ENCODE data around the gene MBD6.

MBD6 gene

GRCh38 chr12:57522011-57522886 is at the start of gene MBD6:
TSS of gene MBD6 (plus strand) at chr12:57522824. CDS start at chr12:57524304, 1,480 bp downstream.
- peak within 1 kb of the TSS; percentile 98 for H3K27ac ChIP-seq
- DNase-seq (ENCODE audit: low spot score): peak; percentile 95
- no peak for TF ChIP-seq CTCF (conservative IDR thresholded peaks at IDR 0.05; ENCODE audit: low read depth)
- ChIA-PET POLR2A (ENCODE audit: low non-redundant PET) (no interaction called here), CTCF (no interaction called here)

GRCh38 chr12:57473392-57473791 is 49.2 kb upstream of the MBD6 start:
- no peak for TF ChIP-seq CTCF (conservative IDR thresholded peaks at IDR 0.05; ENCODE audit: low read depth)
- no peak for DNase-seq (ENCODE audit: low spot score)
- ChIA-PET CTCF (interaction anchor here (2.0 kb wide), 1 partner anchor 11 kb away, joined by 12 read pairs; no protein-coding TSS in a partner anchor), POLR2A (ENCODE audit: low non-redundant PET) (no interaction called here)
- H3K27ac ChIP-seq: no peak overlapping the region

- DNase-seq (ENCODE audit: low spot score): no peak
- no peak for TF ChIP-seq CTCF (conservative IDR thresholded peaks at IDR 0.05; ENCODE audit: low read depth)
- no peak overlapping the region for H3K27ac ChIP-seq
- CTCF ChIA-PET: interaction anchor here (0.7 to 2.0 kb wide), 3 partner anchors 11 to 252 kb away, joined by 3 to 12 read pairs (median 4); no protein-coding TSS in a partner anchor
- POLR2A ChIA-PET (ENCODE audit: low non-redundant PET): no interaction called here
Observed at GRCh38 chr12:57473886-57474285, 48.7 kb upstream of the MBD6 start.

- H3K27ac ChIP-seq: no peak overlapping the region
- ChIA-PET CTCF (interaction anchor here (0.7 to 2.0 kb wide), 3 partner anchors 12 to 252 kb away, joined by 3 to 12 read pairs (median 4); no protein-coding TSS in a partner anchor), POLR2A (ENCODE audit: low non-redundant PET) (no interaction called here)
- TF ChIP-seq CTCF (conservative IDR thresholded peaks at IDR 0.05; ENCODE audit: low read depth): no peak
- no peak for DNase-seq (ENCODE audit: low spot score)
Observed at GRCh38 chr12:57474430-57474829, 48.2 kb upstream of the MBD6 start.

- ChIA-PET POLR2A (ENCODE audit: low non-redundant PET) (no interaction called here), CTCF (interaction anchor here (0.6 to 2.0 kb wide), 4 partner anchors 12 to 262 kb away, joined by 4 to 12 read pairs (median 4); no protein-coding TSS in a partner anchor)
- no peak overlapping the region for H3K27ac ChIP-seq
- no peak for TF ChIP-seq CTCF (conservative IDR thresholded peaks at IDR 0.05; ENCODE audit: low read depth)
- no peak for DNase-seq (ENCODE audit: low spot score)
Observed at GRCh38 chr12:57474862-57475261, 47.8 kb upstream of the MBD6 start.

- POLR2A ChIA-PET (ENCODE audit: low non-redundant PET): interaction anchor here (0.6 kb wide), 1 partner anchor 15 kb away, joined by 7 read pairs; no protein-coding TSS in a partner anchor
- TF ChIP-seq CTCF (conservative IDR thresholded peaks at IDR 0.05; ENCODE audit: low read depth): no peak
- no peak overlapping the region for H3K27ac ChIP-seq
- CTCF ChIA-PET: interaction anchor here (0.6 to 2.0 kb wide), 4 partner anchors 13 to 398 kb away, joined by 3 to 12 read pairs (median 4); no protein-coding TSS in a partner anchor
- no peak for DNase-seq (ENCODE audit: low spot score)
Observed at GRCh38 chr12:57475271-57476161, 47.1 kb upstream of the MBD6 start.
